Keratinocyte (primary cell): ENCODE data around the gene NALCN. TPM values are rescaled to one million over a fixed set of nuclear protein-coding genes. Genes with fewer than 3 reads are reported as not detected.

ENCODE experiments used
- DNase-seq: peaks from one replicate; pipeline ENCODE4 v3.0.0-alpha.2; 2011; ENCODE audit warnings: low read depth, missing footprints, low spot score
- FAIRE-seq: peaks from 2 replicates; lab custom pipeline; 2011; peaks lifted over from hg19 to GRCh38; lab: Jason Lieb, UNC
- H2AFZ ChIP-seq: 2 replicates; pipeline ENCODE4 v1.6.0; 2012; ENCODE audit warnings: low read length, control low read depth, inconsistent platforms; ENCODE audit not compliant: control insufficient read depth
- H3K27ac ChIP-seq: 2 replicates; pipeline ENCODE4 v1.5.1; 2011; ENCODE audit warnings: low read length; ENCODE audit not compliant: control insufficient read depth, insufficient read depth
- H3K27me3 ChIP-seq: 3 replicates; pipeline ENCODE4 v1.6.0; 2011; ENCODE audit warnings: low read length; ENCODE audit not compliant: control insufficient read depth, insufficient read depth; ENCODE audit errors: extremely low read depth
- H3K36me3 ChIP-seq, 2 experiments: 2 replicates in 1 of 2; 3 replicates in 1 of 2; pipeline ENCODE4 v1.5.1; 2011; ENCODE audit warnings: low read length in 2 of 2, mild to moderate bottlenecking in 1 of 2; ENCODE audit not compliant: control insufficient read depth in 2 of 2, insufficient read depth in 2 of 2; ENCODE audit errors: extremely low read depth in 1 of 2
- H3K4me1 ChIP-seq: 3 replicates; pipeline ENCODE4 v1.5.1; 2011; ENCODE audit warnings: low read length; ENCODE audit not compliant: control insufficient read depth, insufficient read depth; ENCODE audit errors: extremely low read depth
- H3K4me2 ChIP-seq: 3 replicates; pipeline ENCODE4 v1.6.0; 2011; ENCODE audit warnings: low read depth, low read length; ENCODE audit not compliant: control insufficient read depth, insufficient read depth; ENCODE audit errors: extremely low read depth
- H3K4me3 ChIP-seq, 3 experiments: fragments of 200-600 bp in 1 of 3; sonication (generic) in 1 of 3; 2 replicates in 2 of 3; 3 replicates in 1 of 3; pipeline ENCODE4 v1.5.1; 2011 to 2016; ENCODE audit warnings: low read length in 3 of 3, mild to moderate bottlenecking in 3 of 3, control low read depth in 2 of 3, inconsistent platforms in 1 of 3, low read depth in 1 of 3, mixed read lengths in 1 of 3, mixed run types in 1 of 3, moderate library complexity in 1 of 3; ENCODE audit not compliant: control insufficient read depth in 2 of 3, insufficient read depth in 2 of 3; ENCODE audit errors: extremely low read depth in 1 of 3
- H3K79me2 ChIP-seq: 2 replicates; pipeline ENCODE4 v1.6.0; 2012; ENCODE audit warnings: low read length; ENCODE audit not compliant: control insufficient read depth, insufficient read depth
- H3K9ac ChIP-seq: 3 replicates; pipeline ENCODE4 v1.6.0; 2011; ENCODE audit warnings: low read length; ENCODE audit not compliant: control insufficient read depth, insufficient read depth; ENCODE audit errors: extremely low read depth
- H3K9me1 ChIP-seq: 3 replicates; pipeline ENCODE4 v1.6.0; 2011; ENCODE audit warnings: low read length; ENCODE audit not compliant: control insufficient read depth, insufficient read depth; ENCODE audit errors: extremely low read depth
- H3K9me3 ChIP-seq: 2 replicates; pipeline ENCODE4 v1.5.1; 2012; ENCODE audit warnings: low read depth, low read length; ENCODE audit not compliant: control insufficient read depth
- H4K20me1 ChIP-seq: 3 replicates; pipeline ENCODE4 v1.6.0; 2011; ENCODE audit warnings: low read length; ENCODE audit not compliant: control insufficient read depth, insufficient read depth; ENCODE audit errors: extremely low read depth
- CTCF ChIP-seq, 3 experiments: IDR thresholded peaks in 1 of 3; conservative IDR thresholded peaks in 1 of 3; optimal IDR thresholded peaks in 1 of 3; 2 replicates in 2 of 3; 3 replicates in 1 of 3; pipeline versions ENCODE3 to v1.5.1; 2011; ENCODE audit warnings: low read length in 3 of 3, mild to moderate bottlenecking in 3 of 3, moderate library complexity in 2 of 3, control low read depth in 1 of 3, inconsistent platforms in 1 of 3; ENCODE audit not compliant: insufficient read depth in 2 of 3; ENCODE audit errors: extremely low read depth in 1 of 3
- EZH2 ChIP-seq: IDR thresholded peaks from one replicate; pipeline ENCODE4 v1.6.1; 2012; ENCODE audit warnings: inconsistent platforms, mild to moderate bottlenecking, low read length, moderate library complexity
- dilution Hi-C: fragments of 300-500 bp; cut with MboI; formaldehyde crosslinking; loops from one replicate; pipeline ENCODE4 v1.7.0; 2020; ENCODE audit warnings: low sequenced_read_pairs; ENCODE audit not compliant: extremely low pct_ligation_motif_present
- polyA plus RNA-seq, 5 experiments: library from polyadenylated mRNA; depleted of rRNA in 3 of 5; stranded (reverse) in 3 of 5; stranded (forward) in 1 of 5; unstranded in 1 of 5; fragments of >200 nt; gene quantifications; 1 replicate in 1 of 5; 2 replicates in 3 of 5; 3 replicates in 1 of 5; pipeline versions ENCODE4 v1.2.1 to v1.2.3, GENCODE V29; 2011 to 2012; ENCODE audit warnings: missing spikeins in 2 of 5, low read depth in 1 of 5, low replicate concordance in 1 of 5

The NALCN gene
- polyA plus RNA-seq, 1 donor (not counting 4 experiments of a cell fraction or from before 2014, with no cell fraction given), result 0.16 TPM

GRCh38 chr13:101408992-101409656, 7.2 kb downstream of the NALCN start:
- Histone ChIP-seq H3K36me3 (no peaks in the 10 kb centered on the region), H3K4me1 (no peaks in the 10 kb centered on the region), H3K4me2 (no peak overlapping the region), H3K79me2 (no peaks in the 10 kb centered on the region), H3K27ac (no peak overlapping the region), H4K20me1 (no peaks in the 10 kb centered on the region), H3K9me1 (no peaks in the 10 kb centered on the region), H3K27me3 (peaks cover 2% of the 10 kb centered on the region), H3K4me3 (no peak overlapping the region), H2AFZ (no peak overlapping the region), H3K9ac (no peak overlapping the region), H3K9me3 (no peaks in the 10 kb centered on the region)
- dilution Hi-C loops, result no loop called here
- TF ChIP-seq CTCF (optimal IDR thresholded peaks at IDR 0.05 in 1 of 3, IDR thresholded peaks at IDR 0.05 in 1 of 3, conservative IDR thresholded peaks at IDR 0.05 in 1 of 3; ENCODE audit: extremely low read depth in 1 of 3, insufficient read depth in 2 of 3, low read length in 3 of 3) (no peak), EZH2 (no peak)
- no peak for DNase-seq
- no peak for FAIRE-seq

DNA sequence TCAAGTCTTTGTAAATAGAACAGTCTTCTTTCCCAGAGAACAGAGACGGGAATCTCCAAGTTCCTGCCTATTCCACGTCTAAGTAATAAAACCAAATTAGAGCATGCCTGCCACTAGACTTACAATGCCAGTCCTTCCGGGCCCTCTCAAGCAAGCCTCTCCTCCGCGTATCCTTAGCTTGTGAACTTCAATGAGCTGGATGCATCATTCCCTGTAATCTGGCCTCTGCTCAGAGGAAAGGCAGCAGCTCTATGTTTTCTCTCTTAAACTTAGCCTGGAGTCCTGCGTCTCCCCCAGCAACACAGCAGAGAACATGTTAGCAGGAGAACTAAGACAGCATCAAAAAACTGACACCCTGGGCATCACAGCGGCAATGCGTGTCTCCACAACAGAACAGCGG, 8.2 kb downstream of the NALCN start:
- H3K9me1 ChIP-seq, result no peaks in the 10 kb centered on the region
- DNase-seq, result no peak
- dilution Hi-C loops, result no loop called here
- no peak overlapping the region for H3K9ac ChIP-seq
- H3K27me3 ChIP-seq, result peaks cover 2% of the 10 kb centered on the region
- no peak overlapping the region for H3K27ac ChIP-seq
- no peak for FAIRE-seq
- H4K20me1 ChIP-seq, result no peaks in the 10 kb centered on the region
- H3K79me2 ChIP-seq, result no peaks in the 10 kb centered on the region
- H2AFZ ChIP-seq, result no peak overlapping the region
- TF ChIP-seq CTCF (optimal IDR thresholded peaks at IDR 0.05 in 1 of 3, IDR thresholded peaks at IDR 0.05 in 1 of 3, conservative IDR thresholded peaks at IDR 0.05 in 1 of 3; ENCODE audit: extremely low read depth in 1 of 3, insufficient read depth in 2 of 3, low read length in 3 of 3), result no peak
- H3K4me2 ChIP-seq, result no peak overlapping the region
- H3K9me3 ChIP-seq, result no peaks in the 10 kb centered on the region
- no peak overlapping the region for H3K4me3 ChIP-seq
- no peaks in the 10 kb centered on the region for H3K36me3 ChIP-seq
- no peaks in the 10 kb centered on the region for H3K4me1 ChIP-seq
